DMS79 (cell line): ENCODE data around the gene PPP2R5C.

Source experiments
- DNase-seq: peaks from one replicate; lab custom pipeline; 2025; lab: John Stamatoyannopoulos, UW

Gene PPP2R5C

GRCh38 chr14:101840649-101841369 lies 79.3 kb downstream of the PPP2R5C start:
- no peak for DNase-seq

- DNase-seq: no peak
Observed at GRCh38 chr14:101843038-101843437, 81.5 kb downstream of the PPP2R5C start.

DNA sequence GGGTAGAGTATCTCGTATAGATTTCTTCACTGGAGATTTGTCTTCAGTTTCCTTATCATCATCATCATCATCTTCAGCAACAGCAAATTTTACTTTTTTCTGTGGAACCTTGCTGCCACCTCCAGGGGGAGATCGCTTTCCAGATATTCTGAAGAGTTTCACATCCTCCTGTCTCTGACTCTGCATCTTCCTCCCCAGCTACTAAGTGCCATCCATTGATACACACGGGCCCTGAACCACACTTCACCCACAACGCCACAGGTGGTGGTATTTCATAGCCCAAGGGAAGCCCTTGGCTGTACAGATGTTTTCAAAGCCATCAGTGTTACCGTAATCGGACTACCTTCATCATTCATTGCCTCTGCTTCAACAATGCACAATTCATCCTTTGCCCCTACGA lies 82.2 kb downstream of the PPP2R5C start:
- DNase-seq: no peak

DNA sequence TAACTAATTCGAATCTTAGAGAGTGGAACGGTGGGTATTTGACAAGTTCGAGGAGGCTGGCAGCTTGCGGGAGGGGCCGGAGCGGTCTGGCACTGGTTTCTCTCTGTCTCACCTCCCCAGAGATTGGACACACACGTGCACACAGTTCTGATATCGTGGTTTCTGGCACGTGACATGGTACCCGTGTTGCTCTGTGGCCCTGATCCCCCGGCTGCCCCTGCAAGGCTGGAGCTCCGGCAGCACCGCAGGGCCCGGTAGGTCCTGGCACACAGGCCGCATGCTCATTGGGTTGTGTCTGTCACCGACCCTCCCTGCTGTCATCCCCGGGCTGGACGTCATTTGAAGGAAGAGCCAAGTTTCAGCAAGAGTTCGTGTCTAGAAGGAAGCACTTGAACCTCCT lies 82.7 kb downstream of the PPP2R5C start:
- no peak for DNase-seq

DNA sequence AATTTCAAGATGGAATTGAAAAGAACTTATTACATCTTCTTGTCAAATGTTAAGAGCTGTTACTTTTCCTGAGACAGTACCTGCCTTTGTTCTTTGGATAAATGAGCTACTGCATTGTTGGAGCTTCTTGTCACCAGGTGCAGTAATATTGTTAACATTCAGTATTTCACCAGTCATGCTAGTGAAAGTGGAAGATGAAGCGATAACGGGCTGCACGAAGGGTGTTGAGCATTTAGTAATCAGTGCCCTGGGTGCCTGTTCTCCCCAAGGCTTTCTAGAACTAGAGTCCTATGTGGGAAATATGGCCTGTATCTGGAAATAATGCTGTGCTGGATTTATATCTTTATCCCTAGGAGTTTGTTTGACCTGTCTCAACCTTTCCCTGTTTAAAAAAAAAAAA lies 83.2 kb downstream of the PPP2R5C start:
- DNase-seq: no peak

DNA sequence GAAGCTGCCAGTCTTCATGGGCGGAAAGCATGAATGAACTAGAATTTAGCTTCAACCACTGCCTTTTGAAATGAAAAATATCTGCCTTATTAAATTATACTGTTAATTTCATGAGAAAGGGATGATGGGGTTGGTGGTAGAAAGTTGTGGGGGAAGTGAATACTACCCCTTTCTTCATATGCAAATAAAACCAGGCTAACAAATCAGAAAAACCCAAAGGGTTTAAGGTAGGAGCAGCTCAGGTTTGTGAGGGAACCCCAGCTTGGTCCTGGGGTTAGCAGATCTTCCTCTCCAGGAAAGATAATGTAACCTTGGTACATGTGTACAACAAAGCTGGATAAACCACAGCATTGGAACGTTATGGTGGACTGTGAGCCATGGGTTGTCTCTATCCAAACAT lies 84.0 kb downstream of the PPP2R5C start:
- no peak for DNase-seq

- no peak for DNase-seq
Observed at GRCh38 chr14:101845896-101846295, 84.4 kb downstream of the PPP2R5C start.

DNA sequence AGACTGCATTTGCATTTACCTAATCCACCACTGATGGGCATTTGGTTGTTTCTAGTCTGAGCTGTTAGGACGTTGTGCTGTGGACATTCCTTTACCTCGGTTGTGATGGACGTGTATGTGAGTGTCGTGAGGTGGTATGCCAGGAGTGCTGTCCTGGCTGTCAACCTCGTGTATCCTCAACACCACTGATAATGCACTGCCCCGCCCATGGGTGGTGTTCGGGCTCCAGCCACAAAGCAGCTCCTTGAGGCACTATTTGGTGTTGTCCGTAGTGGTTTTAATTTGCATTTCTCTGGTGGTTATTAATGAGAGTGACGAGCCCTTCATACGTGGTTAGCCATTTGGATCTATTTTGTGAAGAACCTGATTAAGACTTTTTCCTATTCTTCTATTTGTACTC lies 87.6 kb downstream of the PPP2R5C start:
- no peak for DNase-seq

- DNase-seq: no peak
Observed at GRCh38 chr14:101849640-101850039, 88.1 kb downstream of the PPP2R5C start.

DNA sequence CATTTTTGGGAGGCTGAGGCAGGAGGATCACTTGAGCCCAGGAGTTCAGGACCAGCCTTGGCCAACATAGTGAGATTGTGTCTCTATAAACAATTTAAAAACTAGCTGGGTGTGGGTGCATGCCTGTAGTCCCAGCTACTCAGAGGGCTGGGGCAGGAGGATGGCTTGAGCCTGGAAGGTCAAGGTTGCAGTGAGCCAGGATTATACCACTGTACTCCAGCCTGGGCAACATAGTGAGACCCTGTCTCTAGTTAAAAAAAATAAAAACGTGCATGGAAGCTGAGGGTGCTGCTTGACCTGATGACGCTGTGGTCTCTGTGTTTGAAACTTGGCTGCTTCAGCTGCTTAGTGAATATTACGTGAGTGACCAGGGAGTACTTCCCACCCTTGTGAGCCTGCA lies 89.7 kb downstream of the PPP2R5C start:
- DNase-seq: no peak

GRCh38 chr14:101851736-101852405 lies 90.4 kb downstream of the PPP2R5C start:
- no peak for DNase-seq

- no peak for DNase-seq
Observed at GRCh38 chr14:101852785-101853184, 91.3 kb downstream of the PPP2R5C start.

- peak; percentile 27 for DNase-seq
Observed at GRCh38 chr14:101853455-101854018, 92.0 kb downstream of the PPP2R5C start.

GRCh38 chr14:101854366-101854765 lies 92.9 kb downstream of the PPP2R5C start:
- no peak for DNase-seq

DNA sequence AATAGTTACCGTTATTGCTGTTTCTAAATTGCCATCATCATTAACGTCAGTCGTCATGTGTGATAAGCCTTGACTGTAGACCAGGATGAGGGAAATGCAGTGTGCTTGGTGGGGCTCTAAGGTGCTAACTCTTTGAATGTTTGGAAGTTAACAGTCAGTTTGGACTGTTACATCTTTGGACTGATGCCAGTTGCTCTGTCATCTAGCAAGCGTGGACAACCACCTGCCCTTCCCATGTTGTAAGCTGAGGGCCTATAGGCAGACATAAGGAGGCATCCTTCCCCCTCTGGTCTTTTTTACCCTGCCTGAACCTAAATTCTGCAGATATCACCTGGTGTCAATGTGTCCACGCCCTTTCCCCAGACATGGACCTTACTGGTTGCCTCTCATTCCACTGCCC lies 94.4 kb downstream of the PPP2R5C start:
- no peak for DNase-seq

GRCh38 chr14:101856536-101856935 lies 95.0 kb downstream of the PPP2R5C start:
- DNase-seq: no peak

GRCh38 chr14:101857226-101857625 lies 95.7 kb downstream of the PPP2R5C start:
- no peak for DNase-seq

DNA sequence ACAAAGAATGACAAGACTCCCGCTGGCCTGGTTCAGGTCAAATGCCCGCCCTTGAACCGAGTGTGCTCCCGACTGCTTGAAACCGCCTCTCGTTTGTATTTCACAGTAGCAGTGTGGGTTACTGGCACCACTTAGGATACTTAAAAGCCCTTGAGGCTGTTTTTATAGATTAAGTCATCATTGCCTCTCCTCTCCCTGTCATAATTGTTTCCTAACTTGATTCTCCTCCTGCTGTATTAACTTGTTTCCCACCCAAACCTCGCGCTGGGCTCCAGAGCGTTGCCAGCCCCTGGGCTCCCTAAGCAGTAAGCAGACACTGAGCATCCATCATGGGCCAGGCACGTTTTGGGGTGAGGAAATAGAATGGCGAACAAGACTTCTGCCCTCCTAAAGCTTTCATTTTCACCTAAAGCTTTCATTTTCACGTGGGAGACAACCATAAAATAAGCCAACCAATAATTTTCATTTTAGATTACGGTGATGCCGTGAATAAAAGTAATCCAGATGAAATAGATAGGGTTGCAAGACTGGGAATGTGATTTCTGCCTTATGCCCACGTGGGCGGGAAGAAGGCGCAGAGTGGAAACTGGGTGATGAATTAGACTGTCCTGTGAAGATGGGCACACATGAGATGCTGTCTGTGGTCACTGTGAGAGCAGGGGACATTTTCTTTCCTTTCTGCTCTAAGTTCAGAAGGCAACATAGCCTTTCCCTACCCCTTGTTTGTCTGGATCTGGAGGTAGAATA lies 97.5 kb downstream of the PPP2R5C start:
- peak; percentile 87 for DNase-seq

GRCh38 chr14:101859538-101859902 lies 98.0 kb downstream of the PPP2R5C start:
- DNase-seq: no peak

- DNase-seq: no peak
Observed at GRCh38 chr14:101859958-101860357, 98.4 kb downstream of the PPP2R5C start.

DNA sequence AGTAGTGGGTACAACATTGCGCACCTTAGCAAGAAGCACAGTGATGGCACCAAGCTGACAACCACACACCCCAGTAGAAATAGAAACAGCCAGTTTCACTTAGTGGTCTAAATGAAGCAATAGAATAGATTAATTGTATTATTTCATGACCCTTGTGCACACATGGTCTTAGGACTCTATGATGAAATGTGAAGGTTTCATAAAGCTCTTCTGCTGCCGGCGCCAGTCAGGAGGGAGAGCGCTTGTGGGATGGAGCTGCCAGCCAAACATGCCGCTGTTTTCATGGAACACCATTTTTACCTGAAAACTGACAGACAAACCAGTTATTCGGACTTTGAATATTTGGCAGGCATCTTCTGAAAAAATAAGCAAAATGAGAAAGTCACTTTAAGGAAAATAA lies 100.0 kb downstream of the PPP2R5C start:
- DNase-seq: no peak

GRCh38 chr14:101862177-101862576 lies 100.7 kb downstream of the PPP2R5C start:
- no peak for DNase-seq

- no peak for DNase-seq
Observed at GRCh38 chr14:101862711-101863110, 101.2 kb downstream of the PPP2R5C start.
